Panc1 (cell line): ENCODE results near the gene ARHGEF3. TPM values are rescaled to one million over a fixed set of nuclear protein-coding genes. Genes with fewer than 3 reads are reported as not detected.

Experiments
- ATAC-seq: fragments of 200-7000 bp; cut with Tn5 transposase; 2 replicates; pipeline ENCODE4 v1.9.1; 2020; ENCODE audit warnings: mild to moderate bottlenecking, moderate library complexity
- BruUV-seq: library from RNA; stranded (reverse); fragments of 400-500 nt; replicated peaks from 2 replicates; lab custom pipeline; 2021; lab: Mats Ljungman, UMichigan
- CTCF ChIA-PET: fragments of 300-600 bp; sonication (Branson Sonifier 250); formaldehyde crosslinking; loops from one replicate; lab custom pipeline; 2022; ENCODE audit warnings: antibody characterized with exemption; lab: Charles Lee
- POLR2A ChIA-PET: fragments of 300-600 bp; sonication (Branson Sonifier 250); formaldehyde crosslinking; loops from one replicate; lab custom pipeline; 2022; ENCODE audit warnings: antibody characterized with exemption; lab: Charles Lee
- DNase-seq: peaks from one replicate; pipeline ENCODE4 v3.0.0-alpha.2; 2010; ENCODE audit warnings: low read depth, low spot score
- H3K27ac ChIP-seq: 2 replicates; pipeline ENCODE4 v1.5.1; 2011; ENCODE audit warnings: mild to moderate bottlenecking, low read length, inconsistent platforms
- H3K27me3 ChIP-seq: fragments of 200-500 bp; sonication (Bioruptor generic); 2 replicates; pipeline ENCODE4 v1.6.0; 2014; ENCODE audit warnings: low read length, inconsistent platforms; ENCODE audit not compliant: control insufficient read depth, insufficient read depth
- H3K36me3 ChIP-seq: fragments of 200-500 bp; sonication (Bioruptor generic); 2 replicates; pipeline ENCODE4 v1.5.1; 2014; ENCODE audit warnings: inconsistent platforms, mild to moderate bottlenecking, low read length, moderate library complexity; ENCODE audit not compliant: control insufficient read depth, insufficient read depth
- H3K4me1 ChIP-seq: 2 replicates; pipeline ENCODE4 v1.5.1; 2011; ENCODE audit warnings: inconsistent platforms, mild to moderate bottlenecking, low read length, moderate library complexity; ENCODE audit not compliant: control insufficient read depth, insufficient read depth
- H3K4me3 ChIP-seq, 2 experiments: 2 replicates each; pipeline ENCODE4 v1.5.1; 2011 to 2012; ENCODE audit warnings: low read depth in 2 of 2, low read length in 2 of 2, mild to moderate bottlenecking in 2 of 2, inconsistent platforms in 1 of 2, moderate library complexity in 1 of 2
- H3K9me3 ChIP-seq: fragments of 200-500 bp; sonication (Bioruptor generic); 2 replicates; pipeline ENCODE4 v1.5.1; 2014; ENCODE audit warnings: low read depth, mild to moderate bottlenecking, inconsistent platforms, low read length, moderate library complexity; ENCODE audit not compliant: control insufficient read depth, insufficient read depth
- CTCF ChIP-seq: fragments of 450-650 bp; IDR thresholded peaks from 2 replicates; pipeline ENCODE4 v1.5.1; 2017; ENCODE audit warnings: mild to moderate bottlenecking
- POLR2AphosphoS5 ChIP-seq: IDR thresholded peaks from 2 replicates; pipeline ENCODE4 v1.6.1; 2012; ENCODE audit warnings: mild to moderate bottlenecking, low read depth, low read length, moderate library complexity
- REST ChIP-seq, 2 experiments: IDR thresholded peaks; 2 replicates each; pipeline ENCODE4 v1.6.1; 2011 to 2012; ENCODE audit warnings: low read depth in 2 of 2, control low read depth in 1 of 2, low read length in 1 of 2, mild to moderate bottlenecking in 1 of 2, moderate library complexity in 1 of 2; ENCODE audit not compliant: insufficient read depth in 1 of 2
- SIN3A ChIP-seq: IDR thresholded peaks from 2 replicates; pipeline ENCODE4 v1.6.1; 2012; ENCODE audit warnings: low read depth, mild to moderate bottlenecking, low read length, moderate library complexity, borderline replicate concordance; ENCODE audit not compliant: insufficient read depth
- TCF7L2 ChIP-seq: IDR thresholded peaks from 2 replicates; pipeline ENCODE4 v1.6.1; 2011; ENCODE audit warnings: mild to moderate bottlenecking, low read depth, low read length, inconsistent platforms
- in situ Hi-C: cut with HindIII; loops from 2 replicates; pipeline ENCODE4 v1.10.0; 2016; ENCODE audit warnings: low sequenced_read_pairs, low pct_unique_long_range_greater_than_20kb
- intact Hi-C: fragments of 100-400 bp; cut with micrococcal nuclease; formaldehyde crosslinking; loops from one replicate; pipeline ENCODE4 v1.10.0; 2022; ENCODE audit not compliant: unreplicated experiment
- total RNA-seq: library from RNA; stranded (reverse); gene quantifications from one replicate; pipeline ENCODE4 v1.2.1, GENCODE V29; 2021; ENCODE audit not compliant: unreplicated experiment

Gene ARHGEF3
- total RNA-seq, 1 experiment from 2014 or later: 19.8 TPM

GRCh38 chr3:56789076-56789475 lies 12.7 kb downstream of the ARHGEF3 start:
- Histone ChIP-seq H3K9me3 (no peaks in the 10 kb centered on the region), H3K4me1 (peaks cover 2% of the 10 kb centered on the region), H3K36me3 (no peaks in the 10 kb centered on the region), H3K27ac (no peak overlapping the region), H3K4me3 (no peak overlapping the region), H3K27me3 (no peaks in the 10 kb centered on the region)
- no peak for DNase-seq
- ChIA-PET POLR2A (interaction anchor here (0.5 kb wide), 1 partner anchor 33 kb away, joined by 10 read pairs; no protein-coding TSS in a partner anchor), CTCF (no interaction called here)
- BruUV-seq: no TSS peak
- no peak for TF ChIP-seq TCF7L2
- TF ChIP-seq POLR2AphosphoS5: no peak
- no peak for TF ChIP-seq CTCF
- TF ChIP-seq REST (IDR thresholded peaks at IDR 0.05; ENCODE audit: insufficient read depth in 1 of 2, low read depth in 2 of 2, low read length in 1 of 2): no peak
- TF ChIP-seq SIN3A: no peak
- in situ Hi-C loops: no loop called here
- ATAC-seq: no peak
- intact Hi-C loops: no loop called here

GRCh38 chr3:56788521-56788920 lies 13.2 kb downstream of the ARHGEF3 start:
- TF ChIP-seq CTCF (no peak), TCF7L2 (no peak), SIN3A (no peak), POLR2AphosphoS5 (no peak), REST (IDR thresholded peaks at IDR 0.05; ENCODE audit: insufficient read depth in 1 of 2, low read depth in 2 of 2, low read length in 1 of 2) (no peak)
- ATAC-seq: no peak
- no peak for DNase-seq
- in situ Hi-C loops: no loop called here
- BruUV-seq: no TSS peak
- POLR2A ChIA-PET: no interaction called here
- intact Hi-C loops: no loop called here
- Histone ChIP-seq H3K4me1 (peaks cover 7% of the 10 kb centered on the region), H3K27me3 (no peaks in the 10 kb centered on the region), H3K9me3 (no peaks in the 10 kb centered on the region), H3K36me3 (no peaks in the 10 kb centered on the region), H3K27ac (no peak overlapping the region), H3K4me3 (no peak overlapping the region)
- CTCF ChIA-PET: interaction anchor here (0.6 kb wide), 1 partner anchor 31 kb away, joined by 3 read pairs; no protein-coding TSS in a partner anchor
